NCI-H748 (cell line): Measurements from ENCODE around the gene QRICH1.

Source experiments
- DNase-seq: peaks from one replicate; lab custom pipeline; 2025; ENCODE audit not compliant: unreplicated experiment; lab: John Stamatoyannopoulos, UW

The QRICH1 gene

DNA sequence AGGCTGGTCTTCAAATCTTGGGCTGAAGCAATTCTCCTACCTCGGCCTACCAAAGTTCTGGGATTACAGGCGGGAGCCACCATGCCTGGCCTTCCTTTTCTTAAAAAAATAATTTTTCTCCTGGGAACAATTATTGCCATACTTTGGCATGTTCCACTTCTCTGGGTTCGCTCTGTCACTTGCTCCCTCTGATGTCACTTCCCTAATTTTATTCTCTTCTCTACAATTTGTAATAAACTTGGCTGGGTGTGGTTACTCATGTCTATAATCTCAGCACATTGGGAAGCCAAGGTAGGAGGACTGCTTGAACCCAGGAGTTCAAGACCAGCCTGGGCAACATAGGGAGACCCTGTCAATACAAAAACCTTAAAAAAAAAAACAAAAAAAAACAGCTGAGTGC is 58.6 kb downstream of the QRICH1 start:
- DNase-seq, result no peak

DNA sequence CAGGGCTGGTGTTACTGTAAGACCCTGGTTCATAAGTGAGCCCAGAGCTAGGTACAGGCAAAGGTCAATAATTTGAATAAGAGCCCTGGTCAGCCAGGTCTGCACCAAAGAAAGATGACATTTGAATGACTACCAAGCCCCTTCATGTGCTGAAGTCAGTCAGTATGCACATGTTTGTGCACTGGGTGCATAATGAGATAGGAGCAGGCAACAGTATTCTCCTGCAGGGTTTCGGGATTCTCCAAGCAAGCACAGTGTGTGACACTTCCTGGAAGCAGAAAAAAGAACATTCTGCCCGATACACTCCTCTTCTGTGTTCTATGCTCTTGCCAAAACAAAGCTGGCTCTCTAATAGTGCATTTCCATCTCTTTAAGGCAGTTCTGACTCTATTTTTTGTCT is 59.2 kb downstream of the QRICH1 start:
- DNase-seq, result no peak

DNA sequence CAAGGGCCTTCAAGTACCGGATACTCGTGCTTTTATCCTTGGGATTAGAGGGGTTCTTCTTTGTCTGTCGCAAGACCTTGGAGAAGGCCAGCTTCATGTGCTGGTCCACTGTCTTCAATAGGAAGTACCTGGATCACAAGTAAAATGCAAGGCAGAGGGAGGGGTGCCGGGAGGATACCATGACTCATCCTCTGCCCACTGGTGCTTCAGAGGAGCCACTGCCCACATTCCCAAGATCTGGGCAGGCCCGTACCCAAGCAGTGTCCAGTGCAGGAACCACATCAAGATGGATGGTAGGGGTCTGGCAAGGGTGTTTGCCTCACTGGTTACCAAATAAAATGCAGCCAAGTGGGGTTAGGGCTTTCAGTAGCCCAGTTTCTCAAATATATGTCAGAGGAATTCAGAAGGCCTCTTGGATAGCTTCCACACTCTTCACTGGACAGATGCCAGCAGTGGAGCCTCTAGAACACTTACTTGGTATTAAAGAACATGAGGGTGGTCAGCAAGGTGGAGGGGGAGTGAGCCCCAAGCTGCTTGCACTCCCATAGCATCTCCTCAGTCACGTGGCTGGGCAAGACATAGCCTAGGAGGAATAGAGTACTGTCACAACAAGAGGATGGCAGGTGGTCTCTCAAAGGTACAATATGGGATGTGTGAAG is 61.1 kb downstream of the QRICH1 start:
- DNase-seq, result no peak

DNA sequence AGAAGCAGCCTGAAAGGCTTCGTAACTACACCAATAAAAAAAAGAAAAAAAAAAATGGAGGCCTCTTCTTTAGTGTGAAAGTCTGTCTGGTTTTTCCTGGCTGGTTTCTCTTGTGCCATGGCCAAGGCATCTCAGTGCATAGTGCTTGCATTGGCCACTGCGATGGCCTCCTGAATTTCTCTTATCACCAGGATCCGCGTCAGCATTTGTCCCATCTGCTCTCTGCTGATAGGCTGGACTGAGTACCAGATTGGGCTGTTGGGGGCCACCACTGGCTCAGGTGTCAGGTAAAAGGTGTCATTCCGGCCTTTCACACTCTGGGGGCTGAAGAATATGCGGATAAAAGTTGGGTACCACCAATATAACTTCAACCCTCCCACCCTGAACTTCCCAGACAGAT is 63.5 kb downstream of the QRICH1 start:
- no peak for DNase-seq

DNA sequence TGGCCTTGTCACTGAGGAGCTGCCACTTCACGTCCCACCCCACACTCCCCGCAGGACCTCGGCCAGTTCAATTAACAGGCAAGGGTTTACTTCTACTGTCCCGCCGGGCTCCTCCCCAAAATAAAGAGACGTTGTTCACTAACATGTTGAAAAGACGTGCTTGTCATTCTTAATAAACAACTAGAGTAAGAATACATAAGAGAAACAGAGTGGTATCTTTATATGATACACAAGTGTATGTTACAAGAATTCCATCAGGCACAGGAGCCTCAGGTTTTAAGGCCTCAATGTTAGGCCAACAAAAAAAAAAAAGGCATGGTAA is 64.3 kb downstream of the QRICH1 start:
- no peak for DNase-seq

DNA sequence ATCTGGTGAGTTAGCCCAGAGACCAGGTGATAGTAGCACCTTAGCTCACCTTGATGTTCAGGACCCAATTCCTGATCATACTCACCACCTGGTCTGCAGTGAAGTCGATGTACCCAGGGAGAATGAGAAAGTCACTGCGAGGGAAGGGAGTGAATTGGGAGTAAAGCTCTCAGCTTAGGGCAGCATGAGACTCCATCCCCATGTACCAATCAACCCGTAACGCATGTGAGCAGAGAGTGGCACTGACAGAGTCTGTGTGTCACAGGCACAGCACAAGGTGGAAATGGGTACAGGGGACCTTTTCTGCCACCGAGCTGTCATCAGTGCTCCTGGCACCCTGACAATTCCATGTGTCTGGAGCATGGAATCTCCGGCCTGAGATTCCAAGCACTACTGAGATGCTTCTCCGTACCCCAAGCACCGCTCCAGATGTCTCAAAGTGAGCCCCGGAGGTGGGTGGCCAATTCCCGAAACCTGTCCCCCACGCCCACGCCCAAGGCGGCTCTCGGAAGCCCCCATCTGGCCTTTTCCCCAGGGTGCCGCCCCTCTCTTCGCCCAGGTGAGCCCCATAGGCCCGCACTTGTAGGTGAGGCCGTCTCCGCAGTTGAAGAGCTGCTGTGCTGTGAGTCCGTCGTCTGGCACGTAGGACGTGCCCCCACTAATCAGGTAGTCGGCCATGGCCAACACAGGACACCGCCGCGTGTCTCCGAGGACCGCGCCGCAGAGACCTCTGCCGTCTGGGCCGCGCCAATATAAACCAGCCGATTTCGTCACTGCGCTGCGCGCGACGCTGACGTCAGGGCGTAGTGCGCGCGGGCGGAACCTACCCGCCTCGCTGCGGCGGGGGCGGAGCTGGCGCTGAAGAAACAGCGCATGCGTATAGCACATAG is 65.0 kb downstream of the QRICH1 start, which contains the start of gene IMPDH2:
TSS of gene IMPDH2 (minus strand) at position 726 of the 890 bp plus-strand sequence. CDS start at position 678, 48 bp downstream.
- DNase-seq, result peak; percentile 91

DNA sequence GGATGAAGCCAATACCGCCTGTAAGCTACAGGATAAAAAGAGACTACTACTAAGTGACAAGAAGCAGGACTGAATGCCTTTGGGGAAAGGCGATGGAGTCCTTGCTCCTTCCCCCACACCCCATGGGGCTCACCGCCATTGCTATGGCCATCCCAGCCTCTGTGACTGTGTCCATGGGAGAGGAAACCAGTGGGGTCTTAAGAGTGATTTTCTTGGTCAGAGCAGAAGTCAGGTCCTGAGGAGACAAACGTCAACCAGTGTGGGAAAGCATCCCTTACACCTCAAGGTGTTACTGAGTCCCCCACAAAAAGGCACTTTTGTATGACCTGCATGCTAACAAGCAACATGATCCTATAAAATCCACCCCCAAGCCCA is 65.6 kb downstream of the QRICH1 start:
- DNase-seq, result no peak

DNA sequence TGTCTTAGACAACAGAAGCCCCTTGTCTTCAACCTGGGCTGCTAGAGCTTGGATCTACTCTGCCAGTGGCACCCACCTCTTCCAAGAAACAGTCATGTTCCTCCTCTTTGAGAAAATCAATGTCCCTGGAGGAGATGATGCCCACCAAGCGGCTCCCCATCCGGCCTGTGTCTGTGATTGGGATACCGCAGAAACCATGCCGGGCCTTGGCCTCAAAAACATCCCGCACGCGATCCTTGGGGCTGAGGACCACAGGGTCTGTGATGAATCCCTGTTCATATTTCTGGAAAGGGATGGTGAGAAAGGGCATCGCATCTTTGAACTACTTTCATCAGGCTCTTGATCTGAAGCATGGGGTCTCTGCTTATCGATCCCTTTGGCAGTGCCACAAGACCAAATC is 66.2 kb downstream of the QRICH1 start:
- no peak for DNase-seq

DNA sequence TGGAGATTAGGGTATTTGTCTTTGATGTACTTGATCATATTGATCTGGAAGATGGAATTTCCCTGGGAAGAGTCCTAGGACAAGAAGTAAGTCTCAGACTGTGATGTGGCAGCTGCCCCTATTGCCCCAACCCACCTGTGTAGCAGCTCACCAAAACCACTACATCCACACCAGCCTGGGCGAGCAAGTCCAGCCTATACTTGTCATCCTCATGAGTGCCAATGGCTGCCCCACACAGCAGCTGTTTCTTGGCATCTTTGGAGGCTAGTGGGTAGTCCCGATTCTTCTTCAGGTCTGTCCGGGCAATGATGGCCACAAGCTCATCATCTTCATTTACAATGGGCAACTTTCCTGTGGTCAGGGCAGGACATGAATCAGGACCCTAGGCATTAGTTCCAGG is 67.3 kb downstream of the QRICH1 start:
- no peak for DNase-seq

DNA sequence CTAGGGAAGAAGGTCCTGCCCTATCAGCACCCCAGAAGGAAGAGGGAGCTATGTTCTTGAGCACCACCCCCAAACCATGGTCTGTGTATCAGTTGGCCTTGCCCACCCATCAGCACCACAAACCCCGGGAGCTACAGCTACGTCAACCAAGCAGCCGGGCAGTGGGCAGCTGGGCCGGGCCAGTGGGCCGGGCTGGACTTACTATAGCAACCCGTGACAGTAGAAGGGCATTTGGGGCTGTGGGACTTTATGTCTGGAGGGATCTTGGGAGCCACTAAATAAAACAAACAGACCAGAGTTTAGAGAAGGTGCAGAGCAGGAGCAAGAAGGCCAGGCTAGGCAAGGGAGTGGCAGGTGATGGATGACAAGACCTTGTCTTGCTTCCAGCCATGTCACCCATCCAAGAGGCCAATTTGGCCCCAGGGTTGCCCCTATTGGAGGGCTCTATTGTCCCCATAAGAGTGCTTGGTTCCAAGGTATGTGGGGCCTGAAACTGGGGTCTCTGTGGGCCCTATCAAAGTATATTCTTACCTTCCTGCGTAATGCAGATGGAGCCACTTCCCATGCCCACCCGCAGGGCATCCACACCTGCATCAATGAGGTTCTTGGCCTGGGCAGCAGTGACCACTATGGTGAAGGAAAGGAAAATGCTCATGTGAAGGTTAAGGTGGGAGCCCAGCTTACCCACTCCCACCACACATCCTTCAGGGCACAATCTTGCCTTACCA is 67.9 kb downstream of the QRICH1 start:
- no peak for DNase-seq

DNA sequence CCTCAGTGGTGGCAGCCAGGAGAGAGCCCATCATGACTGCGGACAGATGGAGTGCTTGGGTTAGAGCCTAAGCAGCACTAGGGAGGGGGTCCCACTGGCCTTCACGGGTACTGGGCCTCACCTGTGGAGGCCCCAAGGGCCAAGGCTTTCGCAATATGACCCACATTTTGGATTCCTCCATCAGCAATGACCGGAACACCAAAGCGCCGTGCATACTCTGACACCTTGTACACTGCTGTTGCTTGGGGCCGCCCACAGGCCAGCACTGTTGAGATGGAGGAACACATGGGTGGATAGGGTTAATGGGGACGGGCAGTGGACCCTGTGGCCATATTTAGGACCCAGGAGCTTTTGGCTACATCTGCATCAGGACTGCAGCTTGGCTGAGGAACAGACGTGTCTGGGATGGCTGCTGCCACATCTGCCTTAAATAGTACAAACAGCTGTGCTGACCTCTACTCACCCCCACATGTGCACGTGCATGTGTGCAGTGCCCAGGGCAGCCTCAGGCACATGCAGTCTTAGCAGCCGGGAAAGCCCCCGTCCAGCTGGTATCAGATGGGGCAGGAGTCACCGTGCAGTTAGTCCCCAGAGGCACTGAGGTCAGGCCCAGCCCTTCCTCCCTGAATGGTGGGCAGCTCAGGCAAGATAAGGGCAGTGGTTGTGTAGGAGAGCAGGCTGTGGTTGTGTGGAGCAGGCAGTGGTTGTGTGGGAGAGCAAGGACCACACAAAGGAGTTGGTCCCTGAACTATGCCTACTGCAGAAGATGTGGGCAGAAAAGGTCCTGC is 68.7 kb downstream of the QRICH1 start:
- no peak for DNase-seq

DNA sequence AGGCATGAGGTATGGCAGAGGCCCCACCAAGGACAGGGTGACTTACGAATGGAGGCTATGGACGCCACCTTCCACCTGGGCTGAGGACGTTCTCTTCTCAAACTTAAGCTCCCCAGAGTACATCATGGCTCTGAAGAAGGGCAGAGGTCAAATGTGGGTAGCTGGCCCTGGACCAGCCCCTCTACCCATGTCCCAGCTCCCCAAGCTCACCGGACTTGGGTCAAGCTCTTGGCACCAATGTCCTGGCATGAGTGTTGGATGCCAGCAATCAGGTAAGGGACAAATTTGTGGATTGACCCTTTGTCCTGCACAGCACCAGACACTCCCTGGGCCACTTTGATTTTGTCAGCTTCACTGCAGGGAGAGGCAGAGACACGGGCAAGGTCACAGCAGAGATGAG is 69.4 kb downstream of the QRICH1 start:
- no peak for DNase-seq

DNA sequence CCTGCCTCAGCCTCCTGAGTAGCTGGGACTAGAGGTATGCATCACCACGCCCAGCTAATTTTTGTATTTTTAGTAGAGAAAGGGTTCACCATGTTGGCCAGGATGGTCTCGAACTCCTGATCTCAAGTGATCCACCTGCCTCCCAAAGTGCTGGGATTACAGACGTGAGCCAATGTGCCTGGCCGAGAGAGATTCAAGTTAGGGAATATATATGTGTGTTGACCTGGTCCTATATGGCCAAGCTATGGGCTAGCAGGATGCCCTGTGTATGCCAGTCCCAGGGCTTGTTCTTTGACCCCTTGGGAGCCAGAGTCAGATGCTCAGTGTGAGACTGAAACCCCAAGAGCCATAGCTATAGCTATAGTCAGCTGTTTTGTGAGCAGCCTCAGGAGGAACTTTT is 70.1 kb downstream of the QRICH1 start:
- no peak for DNase-seq

DNA sequence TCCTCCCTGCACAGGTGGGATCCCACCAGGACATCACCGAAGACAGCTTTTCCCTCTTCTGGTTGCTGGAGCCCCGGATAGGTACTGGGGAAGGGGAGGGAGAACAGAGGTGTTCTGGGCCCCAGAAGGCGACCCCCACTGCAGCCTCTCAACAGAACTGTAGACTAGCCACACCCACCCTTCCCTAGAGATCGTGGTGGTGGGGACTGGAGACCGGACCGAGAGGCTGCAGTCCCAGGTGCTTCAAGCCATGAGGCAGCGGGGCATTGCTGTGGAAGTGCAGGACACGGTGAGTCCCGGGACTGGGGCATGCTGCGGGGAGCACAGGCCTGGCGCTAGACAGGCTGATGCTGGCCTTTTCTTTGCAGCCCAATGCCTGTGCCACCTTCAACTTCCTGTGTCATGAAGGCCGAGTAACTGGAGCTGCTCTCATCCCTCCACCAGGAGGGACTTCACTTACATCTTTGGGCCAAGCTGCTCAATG is 71.1 kb downstream of the QRICH1 start:
- DNase-seq, result peak; percentile 32

DNA sequence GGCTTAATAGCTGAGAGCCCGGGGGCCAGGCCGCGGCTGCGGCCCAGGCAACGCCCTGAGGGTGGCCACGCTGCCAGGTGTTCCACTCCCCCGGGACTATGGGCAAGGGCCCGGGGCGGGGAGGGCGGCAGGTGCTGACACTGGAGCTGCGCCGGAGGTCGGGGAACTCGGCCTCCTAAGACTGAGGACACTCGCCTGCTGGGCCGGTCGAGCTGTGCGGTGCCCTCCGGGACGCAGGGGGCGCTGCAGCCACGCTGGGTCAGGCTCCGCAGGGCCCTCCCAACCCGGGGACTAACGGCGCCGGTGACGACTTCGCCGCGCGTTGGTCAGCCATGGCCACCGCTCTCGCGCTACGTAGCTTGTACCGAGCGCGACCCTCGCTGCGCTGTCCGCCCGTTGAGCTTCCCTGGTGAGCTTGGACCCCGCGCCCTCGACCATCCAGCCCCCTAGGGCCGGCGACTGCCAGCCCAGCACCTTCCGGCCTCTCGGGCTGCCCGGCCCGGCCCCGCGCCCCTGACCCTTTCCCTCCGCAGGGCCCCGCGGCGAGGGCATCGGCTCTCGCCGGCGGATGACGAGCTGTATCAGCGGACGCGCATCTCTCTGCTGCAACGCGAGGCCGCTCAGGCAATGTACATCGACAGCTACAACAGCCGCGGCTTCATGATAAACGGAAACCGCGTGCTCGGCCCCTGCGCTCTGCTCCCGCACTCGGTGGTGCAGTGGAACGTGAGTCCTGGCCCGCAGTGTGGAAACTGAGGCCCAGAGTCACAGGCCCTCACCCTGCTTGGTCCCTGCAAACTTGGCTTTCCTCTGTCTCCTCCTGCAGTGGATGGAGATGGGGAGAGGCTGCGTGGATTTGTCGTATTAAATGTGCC is 71.8 kb downstream of the QRICH1 start, which contains the start of gene NDUFAF3:
TSS of gene NDUFAF3 (plus strand) at position 309 of the 875 bp plus-strand sequence. CDS start at position 333, 24 bp downstream.
- peak; percentile 96 for DNase-seq

DNA sequence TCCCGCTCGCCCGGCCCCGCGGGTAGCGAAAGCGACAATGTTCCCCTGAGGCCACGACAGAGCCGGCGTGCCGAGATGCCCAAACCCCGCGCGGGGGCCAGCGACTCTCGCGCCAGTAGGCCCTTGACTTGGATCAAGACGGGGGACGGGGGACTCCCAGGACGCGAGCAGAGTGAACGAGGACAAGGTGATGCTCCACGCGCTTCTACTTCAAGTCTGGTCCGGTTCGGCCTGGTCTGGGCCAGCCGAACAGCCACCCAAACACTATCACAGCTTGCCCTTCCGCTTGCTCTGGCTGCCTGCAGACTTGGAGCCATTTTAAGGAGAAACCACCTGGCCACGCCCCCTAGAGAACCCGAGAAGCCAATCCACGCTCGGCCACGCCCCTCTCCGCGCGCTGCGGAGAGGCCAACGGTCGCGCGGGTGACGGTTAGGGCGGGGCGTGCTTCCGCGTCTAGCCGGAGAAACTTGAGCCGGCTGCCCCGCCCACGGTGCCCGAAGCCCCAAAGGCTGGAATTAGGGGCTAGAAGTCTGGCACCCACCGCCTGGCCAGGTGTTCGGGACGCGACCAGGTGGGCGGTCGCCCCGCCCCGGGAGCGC is 72.6 kb downstream of the QRICH1 start:
- peak; percentile 98 for DNase-seq

DNA sequence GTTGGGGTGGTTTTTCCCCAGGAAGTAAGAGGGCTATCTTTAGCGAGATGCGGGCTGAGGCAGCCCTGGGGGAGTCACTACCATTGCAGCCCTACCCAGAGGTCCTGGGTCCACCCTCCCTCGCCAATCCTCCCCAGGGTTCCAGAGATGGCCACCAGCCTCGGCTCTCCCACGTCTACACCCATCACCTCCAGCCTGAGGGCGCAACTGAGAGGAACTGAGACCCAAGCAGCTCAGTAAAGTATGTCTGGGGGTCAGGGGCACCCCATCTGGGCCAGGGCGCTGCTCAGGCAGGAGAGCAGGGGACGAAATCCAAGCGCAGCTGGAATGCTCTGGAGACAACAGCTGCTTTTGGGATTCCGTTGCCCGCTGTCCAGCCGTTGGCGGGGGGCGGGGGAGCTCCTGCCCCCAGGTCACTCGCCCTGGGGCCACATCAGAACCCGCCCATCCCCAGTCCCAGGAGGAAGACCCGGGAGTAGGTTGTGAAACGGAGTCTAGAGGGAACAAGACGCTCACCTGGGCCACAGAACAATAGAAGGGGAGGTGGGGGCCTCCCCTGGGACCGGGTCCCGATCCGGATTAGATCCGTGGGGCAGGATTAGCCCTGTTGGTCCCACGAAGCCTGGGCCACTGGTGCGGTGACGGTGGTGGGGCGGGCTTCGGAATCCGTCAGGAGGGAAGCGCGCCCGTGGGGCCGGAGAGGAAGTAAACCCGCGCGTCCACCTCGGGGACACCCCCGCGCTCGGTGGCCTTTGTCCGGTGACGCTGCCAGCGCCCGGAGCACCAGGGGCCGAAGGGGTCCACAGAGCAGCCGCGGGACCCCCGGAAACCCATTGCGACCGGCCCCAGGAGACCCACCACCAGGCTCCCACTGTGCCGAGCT is 73.3 kb downstream of the QRICH1 start:
- peak; percentile 51 for DNase-seq

DNA sequence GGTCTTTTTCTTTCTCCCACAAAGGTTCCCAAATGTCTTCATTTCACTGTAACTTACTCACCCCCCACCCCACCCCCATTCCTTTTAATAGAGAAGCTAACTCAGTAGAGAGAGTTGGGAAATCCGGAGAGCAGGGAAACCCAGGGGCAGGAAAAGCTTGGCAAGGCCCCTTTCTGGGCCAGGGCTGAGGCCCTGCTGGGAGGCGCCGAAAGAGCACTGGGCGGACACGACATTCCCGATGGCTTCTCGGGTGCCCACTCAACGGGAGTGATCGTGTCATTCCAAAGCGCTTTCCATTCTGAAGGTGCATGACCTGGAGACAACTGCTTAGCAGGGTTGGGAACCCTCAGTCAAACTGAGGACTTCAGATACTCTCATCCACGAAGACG is 73.9 kb downstream of the QRICH1 start:
- peak; percentile 35 for DNase-seq

DNA sequence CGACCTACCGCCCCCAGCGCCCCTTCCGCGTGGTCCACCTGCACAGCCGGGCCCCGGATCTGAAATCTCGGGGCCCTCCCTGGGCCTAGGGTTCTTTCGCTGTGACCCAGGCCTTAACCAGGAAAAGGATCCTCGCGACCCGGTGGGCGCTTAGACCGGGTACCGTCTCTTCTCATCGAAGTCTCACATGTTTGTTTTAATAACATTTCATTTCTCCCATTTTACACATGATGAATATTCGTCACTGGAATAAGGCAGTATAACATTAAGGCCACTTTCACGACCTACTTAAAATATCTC is 75.2 kb downstream of the QRICH1 start:
- no peak for DNase-seq
